Endothelial cell of umbilical vein (primary cell): ENCODE measurements around the gene RAD9B. TPM values are rescaled to one million over a fixed set of nuclear protein-coding genes. Genes with fewer than 3 reads are reported as not detected.
"Not testable (repeated sequence)": the region's sequence is repeated elsewhere in the genome, so short reads cannot be mapped to it uniquely, and the experiment has no call there.

ENCODE experiments used
- BruUV-seq: library from RNA; stranded (reverse); fragments of 400-500 nt; replicated peaks from 2 replicates; lab custom pipeline; 2021; lab: Mats Ljungman, UMichigan
- CTCF ChIA-PET: fragments of 300-600, 350-600 bp; sonication (Branson Sonifier 250); formaldehyde crosslinking; loops from one replicate; lab custom pipeline; 2021; ENCODE audit warnings: antibody characterized with exemption, inconsistent platforms; lab: Charles Lee
- POLR2A ChIA-PET: fragments of 300-600, 350-600 bp; sonication (Branson Sonifier 250); formaldehyde crosslinking; loops from one replicate; lab custom pipeline; 2021; ENCODE audit warnings: antibody characterized with exemption, inconsistent platforms; lab: Charles Lee
- DNase-seq: peaks from one replicate; pipeline ENCODE4 v3.0.0-alpha.2; 2011; ENCODE audit warnings: low read depth, low spot score
- FAIRE-seq: peaks from 2 replicates; lab custom pipeline; 2011; peaks lifted over from hg19 to GRCh38; lab: Jason Lieb, UNC
- H2AFZ ChIP-seq: 2 replicates; pipeline ENCODE4 v1.6.0; 2012; ENCODE audit warnings: low read depth, low read length, control low read depth, inconsistent platforms
- H3K27ac ChIP-seq: 2 replicates; pipeline ENCODE4 v1.5.1; 2011; ENCODE audit warnings: low read depth, mild to moderate bottlenecking, control low read depth, low read length, moderate library complexity; ENCODE audit not compliant: insufficient read depth
- H3K27me3 ChIP-seq, 2 experiments: 2 replicates each; pipeline versions ENCODE4 v1.6.0 to v1.6.1; 2011; ENCODE audit warnings: low read length in 2 of 2, mixed read lengths in 1 of 2; ENCODE audit not compliant: control insufficient read depth in 2 of 2, insufficient read depth in 2 of 2
- H3K36me3 ChIP-seq, 2 experiments: 2 replicates in 1 of 2; 3 replicates in 1 of 2; pipeline ENCODE4 v1.5.1; 2011; ENCODE audit warnings: low read length in 2 of 2, mild to moderate bottlenecking in 1 of 2, moderate library complexity in 1 of 2; ENCODE audit not compliant: control insufficient read depth in 2 of 2, insufficient read depth in 2 of 2; ENCODE audit errors: extremely low read depth in 1 of 2
- H3K4me1 ChIP-seq: 3 replicates; pipeline ENCODE4 v1.5.1; 2011; ENCODE audit warnings: mild to moderate bottlenecking, low read length; ENCODE audit not compliant: control insufficient read depth, insufficient read depth; ENCODE audit errors: extremely low read depth
- H3K4me2 ChIP-seq: 2 replicates; pipeline ENCODE4 v1.6.1; 2011; ENCODE audit warnings: low read length, control low read depth, mixed read lengths; ENCODE audit not compliant: insufficient read depth
- H3K4me3 ChIP-seq, 3 experiments: fragments of 200-600 bp in 1 of 3; sonication (generic), shearing (Covaris generic) in 1 of 3; replicated peaks in 1 of 3; 2 replicates each; pipeline ENCODE4 v1.5.1; 2011 to 2016; ENCODE audit warnings: control low read depth in 3 of 3, low read length in 3 of 3, mild to moderate bottlenecking in 2 of 3, inconsistent platforms in 1 of 3, low read depth in 1 of 3, moderate library complexity in 1 of 3; ENCODE audit not compliant: insufficient read depth in 1 of 3
- H3K79me2 ChIP-seq: 2 replicates; pipeline ENCODE4 v1.6.0; 2012; ENCODE audit warnings: low read length, inconsistent platforms; ENCODE audit not compliant: control insufficient read depth, insufficient read depth
- H3K9ac ChIP-seq: replicated peaks from 2 replicates; pipeline ENCODE3; 2011; ENCODE audit warnings: low read length, control low read depth; ENCODE audit not compliant: insufficient read depth; ENCODE audit errors: extremely low read depth
- H3K9me1 ChIP-seq: replicated peaks from 3 replicates; pipeline ENCODE4 v1.6.0; 2011; ENCODE audit warnings: mild to moderate bottlenecking, low read length; ENCODE audit not compliant: control insufficient read depth, insufficient read depth; ENCODE audit errors: extremely low read depth
- H3K9me3 ChIP-seq: replicated peaks from 2 replicates; pipeline ENCODE4 v1.5.1; 2012; ENCODE audit warnings: low read length, inconsistent platforms; ENCODE audit not compliant: control insufficient read depth, insufficient read depth
- H4K20me1 ChIP-seq: replicated peaks from 2 replicates; pipeline ENCODE3; 2011; ENCODE audit warnings: mild to moderate bottlenecking, low read length; ENCODE audit not compliant: control insufficient read depth, insufficient read depth; ENCODE audit errors: extremely low read depth
- CTCF ChIP-seq, 2 donors: IDR thresholded peaks; 1 replicate in 1 of 2; 2 replicates in 1 of 2; pipeline ENCODE4 v1.5.1; 2011; ENCODE audit warnings: low read length in 2 of 2, mild to moderate bottlenecking in 2 of 2, moderate library complexity in 2 of 2, control low read depth in 1 of 2, inconsistent platforms in 1 of 2, low read depth in 1 of 2; ENCODE audit not compliant: insufficient read depth in 1 of 2; ENCODE audit errors: extremely low read depth in 1 of 2
- EZH2 ChIP-seq: IDR thresholded peaks from 2 replicates; pipeline ENCODE4 v1.6.1; 2012; ENCODE audit warnings: borderline replicate concordance, low read depth, mild to moderate bottlenecking, moderate library complexity, low read length, inconsistent platforms; ENCODE audit not compliant: severe bottlenecking
- FOS ChIP-seq: IDR thresholded peaks from 2 replicates; pipeline ENCODE4 v1.6.1; 2011; ENCODE audit warnings: mild to moderate bottlenecking, low read length, moderate library complexity, borderline replicate concordance; ENCODE audit not compliant: insufficient read depth
- GATA2 ChIP-seq: IDR thresholded peaks from 2 replicates; pipeline ENCODE4 v1.7.0; 2011; ENCODE audit warnings: low read depth, mild to moderate bottlenecking, moderate library complexity, mixed read lengths, low read length; ENCODE audit not compliant: insufficient read length, insufficient read depth
- JUN ChIP-seq: IDR thresholded peaks from 2 replicates; pipeline ENCODE4 v1.6.1; 2011; ENCODE audit warnings: borderline replicate concordance, low read depth; ENCODE audit not compliant: insufficient read length, insufficient read depth
- MYC ChIP-seq: IDR thresholded peaks from one replicate; pipeline ENCODE4 v1.6.1; 2011; ENCODE audit warnings: mild to moderate bottlenecking, low read depth, low read length
- POLR2A ChIP-seq: IDR thresholded peaks from 2 replicates; pipeline ENCODE4 v1.6.1; 2012; ENCODE audit warnings: low read depth, mild to moderate bottlenecking, control low read depth, low read length
- POLR2AphosphoS5 ChIP-seq: IDR thresholded peaks from 2 replicates; pipeline ENCODE4 v1.6.1; 2012; ENCODE audit warnings: low read depth, mild to moderate bottlenecking, control low read depth, low read length, moderate library complexity; ENCODE audit not compliant: insufficient read depth
- dilution Hi-C: fragments of 300-500 bp; cut with MboI; formaldehyde crosslinking; loops from one replicate; pipeline ENCODE4 v1.15.0; 2019; ENCODE audit warnings: low sequenced_read_pairs; ENCODE audit not compliant: extremely low pct_ligation_motif_present
- intact Hi-C: fragments of 100-400 bp; cut with micrococcal nuclease; formaldehyde crosslinking; loops from one replicate; pipeline ENCODE4 v1.10.0; 2022
- polyA plus RNA-seq, 4 experiments: library from polyadenylated mRNA; depleted of rRNA in 3 of 4; stranded (reverse) in 3 of 4; unstranded in 1 of 4; fragments of >200 nt; gene quantifications; 2 replicates each; pipeline versions ENCODE4 v1.2.1 to v1.2.3, GENCODE V29; 2011 to 2012; ENCODE audit warnings: missing spikeins in 1 of 4
- total RNA-seq: library from RNA; stranded (reverse); gene quantifications from 2 replicates; pipeline ENCODE4 v1.2.3, GENCODE V29; 2021
- TF ChIP-seq, protein P1 (sequence below): IDR thresholded peaks from 2 replicates; pipeline ENCODE4 v1.6.1; 2011; ENCODE audit not compliant: insufficient read depth, insufficient read length

Gene RAD9B
- total and polyA plus RNA-seq, 2 donors (not counting 3 experiments of a cell fraction or from before 2014, with no cell fraction given) = 0.11 to 0.15 TPM

DNA sequence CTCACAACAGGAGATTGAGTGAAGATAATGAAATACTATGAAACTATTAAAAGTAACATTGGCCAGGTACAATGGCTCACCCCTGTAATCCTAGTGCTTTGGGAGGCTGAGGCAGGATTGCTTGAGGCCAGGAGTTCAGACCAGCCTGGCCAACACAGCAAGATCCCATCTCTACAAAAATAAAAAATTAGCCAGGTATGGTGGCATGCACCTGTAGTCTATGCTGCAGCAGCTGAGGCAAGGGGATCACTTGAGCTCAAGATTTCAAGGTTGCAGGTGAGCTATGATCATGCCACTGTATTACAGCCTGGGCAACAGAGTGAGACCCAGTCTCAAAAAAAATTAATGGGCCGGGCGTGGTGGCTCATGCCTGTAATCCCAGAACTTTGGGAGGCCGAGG is 14.9 kb downstream of the RAD9B start:
- Histone ChIP-seq H3K9ac (no peak overlapping the region), H4K20me1 (no peaks in the 10 kb centered on the region), H3K4me2 (no peak overlapping the region), H3K27me3 (no peaks in the 10 kb centered on the region), H3K36me3 (no peaks in the 10 kb centered on the region), H3K9me3 (no peaks in the 10 kb centered on the region), H3K4me1 (no peaks in the 10 kb centered on the region), H3K79me2 (no peaks in the 10 kb centered on the region), H2AFZ (no peak overlapping the region), H3K4me3 (no peak overlapping the region), H3K9me1 (no peaks in the 10 kb centered on the region), H3K27ac (no peak overlapping the region)
- ChIA-PET POLR2A (interaction anchor here (0.6 kb wide), 1 partner anchor 176 kb away, joined by 6 read pairs; no protein-coding TSS in a partner anchor), CTCF (interaction anchor here (5.5 kb wide), 1 partner anchor 83 kb away, joined by 117 read pairs; no protein-coding TSS in a partner anchor)
- dilution Hi-C loops (no loop called here), intact Hi-C loops (no loop called here)
- FAIRE-seq = no peak
- no peak for DNase-seq
- TF ChIP-seq POLR2AphosphoS5 (no peak), GATA2 (no peak), CTCF (IDR thresholded peaks at IDR 0.05; ENCODE audit: extremely low read depth in 1 of 2, insufficient read depth in 1 of 2, low read depth in 1 of 2, low read length in 2 of 2) (no peak), EZH2 (no peak), MYC (no peak), JUN (no peak), POLR2A (no peak), FOS (no peak)
- TF ChIP-seq, protein P1, sequence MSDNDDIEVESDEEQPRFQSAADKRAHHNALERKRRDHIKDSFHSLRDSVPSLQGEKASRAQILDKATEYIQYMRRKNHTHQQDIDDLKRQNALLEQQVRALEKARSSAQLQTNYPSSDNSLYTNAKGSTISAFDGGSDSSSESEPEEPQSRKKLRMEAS = no peak
- BruUV-seq = no TSS peak

DNA sequence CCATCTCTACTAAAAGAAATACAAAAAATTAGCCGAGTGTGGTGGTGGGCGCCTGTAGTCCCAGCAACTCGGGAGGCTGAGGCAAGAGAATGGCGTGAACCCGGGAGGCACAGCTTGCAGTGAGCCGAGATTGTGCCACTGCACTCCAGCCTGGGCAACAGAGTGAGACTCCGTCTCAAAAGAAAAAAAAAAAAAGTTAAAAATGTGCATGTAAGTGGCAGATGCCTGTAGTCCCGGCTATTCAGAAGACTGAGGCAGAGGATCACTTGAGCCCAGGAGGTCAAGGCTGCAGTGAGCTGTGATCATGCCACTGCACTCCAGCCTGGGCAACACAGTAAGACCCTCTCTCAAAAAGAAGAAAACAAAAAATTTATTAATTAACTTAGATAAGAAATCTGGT is 15.9 kb downstream of the RAD9B start:
- dilution Hi-C loops, H3K4me2 ChIP-seq, DNase-seq, H3K79me2 ChIP-seq, H4K20me1 ChIP-seq, H3K9me1 ChIP-seq, H3K27me3 ChIP-seq, H3K27ac ChIP-seq, POLR2A ChIA-PET, H3K4me3 ChIP-seq, intact Hi-C loops, FAIRE-seq, H2AFZ ChIP-seq, H3K4me1 ChIP-seq, BruUV-seq, H3K9ac ChIP-seq, H3K9me3 ChIP-seq, H3K36me3 ChIP-seq: not testable (repeated sequence)
- CTCF ChIA-PET = interaction anchor here (1.7 kb wide), 1 partner anchor 82 kb away, joined by 8 read pairs; no protein-coding TSS in a partner anchor
